Retinal pigment epithelial cell (primary cell): Measurements from ENCODE around the gene SNAI3.

Experiments used
- DNase-seq: peaks from one replicate; pipeline ENCODE4 v3.0.0-alpha.2; 2010; ENCODE audit warnings: low read depth
- H3K4me3 ChIP-seq: 2 replicates; pipeline ENCODE4 v1.5.1; 2011; ENCODE audit warnings: mild to moderate bottlenecking, low read length, control low read depth, moderate library complexity
- CTCF ChIP-seq: conservative IDR thresholded peaks from 2 replicates; pipeline ENCODE4 v1.5.1; 2011; ENCODE audit warnings: low read depth, low read length, control low read depth, inconsistent platforms

Gene SNAI3

DNA sequence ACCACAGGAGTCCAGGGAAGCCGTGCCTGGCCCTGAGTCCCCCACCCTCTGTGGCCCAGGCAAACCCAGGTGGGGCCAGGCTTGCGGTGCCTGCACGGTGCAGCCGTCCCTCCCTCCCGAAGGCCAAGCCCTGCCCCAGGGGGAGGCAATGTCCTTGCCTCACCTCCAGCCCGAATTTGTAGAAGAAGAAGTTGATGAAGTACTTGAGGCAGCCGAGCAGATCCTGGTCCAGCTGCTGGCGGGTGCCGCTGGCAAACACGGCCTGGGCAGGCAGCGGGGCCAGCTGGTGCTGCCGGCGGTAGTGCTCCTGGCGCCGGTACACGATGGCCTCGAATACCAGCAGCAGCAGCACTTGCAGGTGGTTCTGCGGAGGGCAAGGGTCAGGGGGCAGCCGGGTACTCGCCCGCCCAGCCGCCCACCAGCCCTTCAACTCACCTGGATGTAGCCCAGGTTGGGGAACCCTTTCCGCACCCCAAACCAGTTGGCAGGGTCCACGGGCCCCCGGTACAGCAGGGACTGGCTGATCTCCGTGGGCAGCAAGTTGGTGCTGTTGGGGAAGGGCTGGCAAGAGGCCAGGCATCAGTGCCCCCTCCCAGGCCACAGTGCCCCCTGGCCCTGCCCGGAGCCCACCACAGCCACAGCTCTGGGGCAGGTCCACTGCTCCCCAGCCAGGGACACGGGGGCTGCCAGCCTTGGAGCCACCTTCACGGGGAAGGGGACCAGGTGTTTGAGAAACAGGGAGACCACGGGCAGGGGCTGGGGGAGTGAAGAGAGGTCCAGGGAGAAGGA lies 46.1 kb upstream of the SNAI3 start:
- H3K4me3 ChIP-seq = no peak overlapping the region
- TF ChIP-seq CTCF = no peak
- no peak for DNase-seq

DNA sequence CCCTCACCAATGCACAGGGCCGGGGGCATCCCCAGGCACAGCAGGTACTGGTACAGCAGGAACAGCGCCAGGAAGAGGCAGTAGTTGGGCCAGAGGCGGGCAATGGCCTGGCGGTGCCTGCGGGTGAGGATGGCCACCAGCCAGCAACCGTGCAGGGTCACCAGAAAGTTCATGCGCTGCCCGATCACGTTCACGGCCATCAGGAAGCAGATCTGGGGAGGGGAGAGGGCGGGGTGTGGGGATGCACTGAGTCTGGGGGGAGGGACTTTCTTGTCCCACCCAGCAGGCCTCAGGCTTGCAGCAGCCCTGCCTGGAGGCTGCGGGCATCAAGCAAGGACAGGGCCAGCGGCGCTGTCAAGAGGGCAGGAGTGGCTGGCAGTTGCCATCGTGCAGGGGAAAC lies 45.4 kb upstream of the SNAI3 start:
- DNase-seq = no peak
- H3K4me3 ChIP-seq = no peak overlapping the region
- no peak for TF ChIP-seq CTCF

DNA sequence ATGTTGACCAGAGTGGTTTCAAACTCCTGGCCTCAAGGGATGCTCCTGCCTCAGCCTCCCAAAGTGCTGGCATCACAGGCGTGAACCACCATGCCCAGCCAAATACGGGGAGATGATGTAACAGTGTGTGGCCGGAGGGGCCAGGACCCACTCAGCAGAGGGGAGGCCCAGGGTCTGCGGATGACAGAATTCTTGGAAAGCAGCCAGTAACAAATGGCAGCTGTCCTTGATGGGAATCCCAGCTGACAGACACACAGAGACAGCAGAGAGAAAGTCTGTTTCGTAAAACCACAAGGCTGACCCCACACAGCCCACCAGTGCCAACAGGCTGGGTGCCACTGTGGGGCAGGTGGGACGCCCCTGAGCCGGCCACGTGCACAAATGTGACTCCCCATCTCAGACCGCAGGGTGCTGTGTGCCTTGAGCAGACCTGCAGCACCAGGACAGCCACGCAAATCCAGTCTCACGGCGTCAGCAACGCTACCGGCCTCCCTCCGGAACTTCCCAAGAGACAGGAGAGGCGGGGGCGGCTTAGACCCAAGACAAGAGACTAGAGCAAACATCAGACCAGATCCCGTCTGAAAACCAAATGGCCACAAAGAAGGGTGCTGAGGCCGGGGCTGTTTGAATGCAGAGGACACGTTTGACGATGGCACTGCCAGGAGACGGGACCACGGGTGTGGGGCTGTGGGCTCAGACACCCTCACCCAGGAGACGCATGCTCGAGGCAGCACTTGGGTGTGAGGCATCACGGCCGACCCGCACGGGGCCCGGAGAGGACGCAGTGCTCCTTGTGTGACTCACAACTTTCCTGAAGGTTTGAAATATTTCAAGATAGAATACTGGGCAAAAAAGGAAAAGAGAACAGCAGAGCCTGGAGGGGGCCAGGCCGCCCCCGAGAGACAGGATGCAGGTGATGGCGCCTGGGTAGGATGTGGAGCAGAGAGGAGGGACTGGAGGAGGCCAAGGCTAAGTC lies 44.6 kb upstream of the SNAI3 start:
- no peak for DNase-seq
- no peak overlapping the region for H3K4me3 ChIP-seq
- no peak for TF ChIP-seq CTCF

- DNase-seq = no peak
- H3K4me3 ChIP-seq = no peak overlapping the region
- TF ChIP-seq CTCF = no peak
Measured at GRCh38 chr16:88727871-88728270, 41.6 kb upstream of the SNAI3 start.

DNA sequence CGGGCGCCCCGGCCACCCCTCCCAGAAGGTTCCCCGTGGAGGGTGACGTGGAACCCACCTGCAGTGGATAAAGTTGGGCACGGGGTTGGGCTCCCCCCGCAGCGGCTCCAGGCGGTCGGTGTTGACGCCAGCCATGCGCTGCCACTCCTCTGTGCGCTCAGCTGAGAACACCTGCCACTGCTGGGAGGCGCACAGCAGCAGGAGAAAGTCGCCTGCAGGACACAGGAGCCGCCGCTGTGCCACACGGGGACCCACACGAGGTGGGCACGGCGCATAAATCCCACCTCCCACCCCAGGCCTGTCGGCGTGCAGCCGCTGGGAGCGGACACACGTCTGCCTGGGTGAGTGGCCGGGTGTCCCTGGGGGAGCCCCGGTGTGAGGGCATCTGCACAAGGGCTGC lies 40.7 kb upstream of the SNAI3 start:
- DNase-seq = no peak
- no peak for TF ChIP-seq CTCF
- H3K4me3 ChIP-seq = no peak overlapping the region

- DNase-seq = no peak
- no peak overlapping the region for H3K4me3 ChIP-seq
- no peak for TF ChIP-seq CTCF
Measured at GRCh38 chr16:88726408-88726749, 40.1 kb upstream of the SNAI3 start.
